DMS153 (cell line): Measurements from ENCODE around the gene ASXL2.

ENCODE experiments used
- DNase-seq: peaks from one replicate; lab custom pipeline; 2025; lab: John Stamatoyannopoulos, UW

Gene ASXL2

DNA sequence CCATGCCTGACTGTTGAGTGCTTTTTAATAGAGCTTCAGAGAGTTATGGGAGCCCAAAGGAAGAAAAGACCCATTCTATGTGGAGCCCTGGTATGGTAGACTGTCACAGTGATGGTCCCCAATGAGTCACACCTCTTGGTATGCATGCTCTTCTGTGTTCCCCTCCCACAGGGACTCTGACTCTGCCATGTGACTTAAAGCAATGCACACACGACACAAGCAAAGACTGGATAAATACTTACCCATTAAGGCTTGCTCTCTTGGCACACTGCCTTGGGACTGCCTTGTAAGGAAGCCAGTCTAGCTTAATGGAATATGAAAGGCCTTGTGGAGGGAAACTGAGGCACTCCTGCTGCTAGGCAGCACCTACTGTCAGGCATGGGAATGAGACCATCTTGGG is 188.2 kb downstream of the ASXL2 start:
- DNase-seq, result no peak

DNA sequence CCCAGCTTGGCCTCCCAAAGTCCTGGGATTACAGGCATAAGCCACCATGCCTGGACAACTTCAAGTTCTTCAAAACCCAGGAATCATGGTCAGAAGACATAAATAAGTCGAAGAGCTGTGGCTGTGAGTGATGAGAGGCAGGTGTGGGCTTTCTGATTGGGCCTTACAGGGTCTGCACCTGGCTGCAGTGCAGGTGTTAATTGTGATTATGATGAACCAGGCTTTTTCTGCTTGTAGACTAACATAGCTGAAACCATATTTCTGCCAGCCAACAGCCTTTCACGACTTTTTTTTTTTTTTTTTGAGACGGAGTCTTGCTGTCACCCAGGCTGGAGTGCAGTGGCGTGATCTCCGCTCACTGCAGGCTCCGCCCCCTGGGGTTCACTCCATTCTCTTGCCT is 190.1 kb downstream of the ASXL2 start:
- no peak for DNase-seq

DNA sequence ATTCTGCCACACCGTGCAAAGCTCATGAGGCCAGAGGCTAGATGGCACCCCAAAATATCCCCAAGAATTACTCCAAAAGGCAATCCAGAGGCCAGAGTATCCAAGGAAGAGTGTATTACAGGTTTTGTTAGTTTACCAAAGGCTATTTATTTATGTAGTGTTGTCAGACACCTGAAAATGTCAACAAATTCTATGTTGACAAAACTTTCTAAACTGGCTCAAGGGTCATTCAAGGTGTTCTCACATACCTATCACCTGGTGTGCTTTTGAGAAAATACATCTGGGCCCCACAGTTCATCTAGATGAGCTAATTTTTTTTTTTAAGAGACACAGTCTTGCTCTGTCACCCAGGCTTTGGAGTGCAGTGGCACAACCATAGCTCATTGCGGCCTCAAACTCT is 192.5 kb downstream of the ASXL2 start:
- DNase-seq, result no peak

DNA sequence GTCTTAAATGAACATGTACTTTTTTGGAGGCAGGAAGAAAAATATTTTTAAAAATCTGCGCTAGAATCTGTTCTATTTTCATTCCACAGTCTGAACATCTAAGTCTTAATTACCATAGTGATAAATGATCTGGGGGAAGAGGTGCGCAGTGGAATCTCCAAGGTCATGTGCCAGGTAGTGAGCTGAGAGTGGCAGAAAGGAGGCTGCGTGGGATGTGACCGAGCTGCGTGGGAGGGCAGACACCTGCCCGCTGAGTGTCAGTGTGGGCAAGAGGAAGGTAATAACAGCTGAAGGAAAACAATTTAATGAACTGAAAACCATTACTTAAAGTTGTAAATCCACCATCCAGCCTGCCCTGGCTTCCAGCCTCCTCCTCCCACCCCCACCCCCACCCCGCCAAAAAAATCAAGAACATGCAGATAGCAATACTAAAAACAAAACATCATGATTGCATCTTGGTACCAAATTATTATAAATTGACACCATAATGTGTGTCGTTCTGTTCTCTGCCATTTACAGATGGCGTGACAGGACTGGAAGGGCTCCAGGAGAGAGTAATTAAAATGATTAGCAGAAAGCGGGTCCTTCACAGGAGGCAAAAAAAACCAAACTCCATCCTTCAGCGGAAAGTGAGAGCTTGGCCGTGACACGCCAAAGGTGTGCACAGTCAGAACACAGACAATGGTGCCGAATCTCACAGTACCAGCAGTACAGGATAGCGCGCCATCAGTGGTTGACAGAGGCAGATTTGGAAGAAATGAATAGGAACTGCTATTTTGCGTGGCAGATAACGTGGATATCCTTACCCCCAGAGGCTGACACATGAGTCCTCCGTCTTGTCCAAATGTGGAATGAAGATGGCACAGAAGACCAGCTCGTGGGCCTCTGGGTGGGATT is 193.5 kb downstream of the ASXL2 start:
- no peak for DNase-seq
